ENCODE data around the gene SPART. TPM values are rescaled to one million over a fixed set of nuclear protein-coding genes. Genes with fewer than 3 reads are reported as not detected.
"Not testable (repeated sequence)": the region's sequence is repeated elsewhere in the genome, so short reads cannot be mapped to it uniquely, and the experiment has no call there.

Gene SPART
- total RNA-seq, 2 donors from 2014 or later: 41.9 to 52.8 TPM

DNA sequence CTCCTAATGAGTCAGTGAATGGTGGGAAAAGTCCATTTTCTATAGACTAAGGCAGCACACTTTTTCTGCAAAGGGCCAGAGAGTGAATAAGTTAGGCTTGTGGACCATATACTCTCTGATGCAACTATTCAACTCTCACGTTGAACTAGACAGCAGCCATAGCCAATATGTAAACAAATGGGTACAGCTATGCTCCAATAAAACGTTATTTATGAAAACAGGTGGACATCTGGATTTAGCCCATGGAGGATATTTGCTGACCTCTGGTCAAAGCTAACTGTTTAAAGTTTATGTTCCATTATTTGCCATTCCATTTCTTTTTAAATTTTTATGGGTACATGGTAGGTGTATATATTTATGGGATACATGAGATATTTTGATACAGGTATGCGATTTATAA lies 43.9 kb downstream of the SPART start:
- Histone ChIP-seq H3K27me3 (replicated peaks; ENCODE audit: insufficient read depth) (no peaks in the 10 kb centered on the region), H3K36me3 (no peaks in the 10 kb centered on the region), H3K4me1 (replicated peaks) (peaks cover 4% of the 10 kb centered on the region), H3K9me3 (no peaks in the 10 kb centered on the region), H3K4me3 (no peak overlapping the region), H3K27ac (no peak overlapping the region)
- 29% methylated on average over 3 of the region's 3 CpGs for WGBS
- intact Hi-C loops (cut with DNase I): no loop called here
- DNase-seq (ENCODE audit: low spot score): peak; percentile 15
- TF ChIP-seq POLR2A (IDR thresholded peaks at IDR 0.05) (no peak), POLR2AphosphoS5 (IDR thresholded peaks at IDR 0.05) (peak; percentile 60)

- peak overlapping the region in 1 of 2 donors; percentile 84 for H3K27ac ChIP-seq
- DNase-seq (ENCODE audit: low spot score); H3K27me3 ChIP-seq (replicated peaks; ENCODE audit: insufficient read depth); H3K36me3 ChIP-seq; H3K4me1 ChIP-seq (replicated peaks); H3K9me3 ChIP-seq; H3K4me3 ChIP-seq: not testable (repeated sequence)
- 50% methylated on average over 3 of the region's 3 CpGs for WGBS
- intact Hi-C loops (cut with DNase I): loop anchor here (5.0 kb wide), 1 partner anchor 48 kb away; the partner anchor contains the start of gene SPART
Observed at GRCh38 chr13:36299469-36299868, 46.7 kb downstream of the SPART start.

DNA sequence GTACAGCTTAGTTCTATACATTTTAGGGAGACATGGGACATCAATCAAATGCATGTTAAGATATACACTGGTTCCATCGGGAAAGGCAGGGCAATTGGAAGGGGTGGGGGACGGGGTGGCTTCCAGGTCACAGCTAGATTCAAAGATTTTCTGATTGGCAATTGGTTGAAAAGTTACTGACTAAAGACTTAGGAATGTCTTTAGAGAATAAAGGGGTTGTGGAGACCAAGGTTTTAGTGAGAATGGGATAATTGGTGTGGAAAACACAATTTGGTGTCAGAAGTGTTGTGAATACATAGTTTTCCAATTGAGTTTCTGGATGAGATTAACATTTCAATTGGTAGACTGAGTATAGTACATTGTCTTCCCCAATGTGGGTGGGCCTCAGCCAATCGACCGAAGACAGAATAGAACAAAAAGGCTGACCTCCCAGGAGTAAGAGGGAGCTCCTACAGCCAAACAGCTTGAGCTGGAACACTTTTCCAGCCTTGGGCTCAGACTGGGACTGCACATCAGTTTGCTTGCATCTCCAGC lies 47.6 kb downstream of the SPART start:
- TF ChIP-seq POLR2AphosphoS5 (IDR thresholded peaks at IDR 0.05) (no peak), POLR2A (IDR thresholded peaks at IDR 0.05) (no peak), CTCF (IDR thresholded peaks at IDR 0.05) (no peak)
- intact Hi-C loops (cut with DNase I): loop anchor here (5.0 kb wide), 1 partner anchor 49 kb away; the partner anchor contains the start of gene SPART
- WGBS: 41% methylated on average over 4 of the region's 4 CpGs
- Histone ChIP-seq H3K27ac (peak overlapping the region in 1 of 2 donors; percentile 84), H3K27me3 (replicated peaks; ENCODE audit: insufficient read depth) (no peaks in the 10 kb centered on the region), H3K4me3 (no peak overlapping the region), H3K36me3 (no peaks in the 10 kb centered on the region), H3K9me3 (no peaks in the 10 kb centered on the region), H3K4me1 (replicated peaks) (peaks cover 7% of the 10 kb centered on the region)
- DNase-seq (ENCODE audit: low spot score): no peak

GRCh38 chr13:36297366-36298338 lies 48.5 kb downstream of the SPART start, which contains the start of gene CCDC169:
Gene CCDC169, minus strand, starts transcription at chr13:36297814. Its CDS starts 95 bp downstream, at chr13:36297719.
- peak within 1 kb of the TSS; percentile 46 to 68 for H3K4me3 ChIP-seq
- DNase-seq (ENCODE audit: low spot score): peak; percentile 83
- H3K27me3 ChIP-seq (replicated peaks; ENCODE audit: insufficient read depth): no peaks in the 10 kb centered on the region
- TF ChIP-seq POLR2AphosphoS5 (IDR thresholded peaks at IDR 0.05): peak; percentile 66
- peak in 1 of 4 experiments; percentile 8 for TF ChIP-seq CTCF (IDR thresholded peaks at IDR 0.05)
- TF ChIP-seq POLR2A (IDR thresholded peaks at IDR 0.05): peak; percentile 37
- H3K4me1 ChIP-seq (replicated peaks): peaks cover 11% of the 10 kb centered on the region
- H3K9me3 ChIP-seq: no peaks in the 10 kb centered on the region
- H3K36me3 ChIP-seq: no peaks in the 10 kb centered on the region
- H3K27ac ChIP-seq: peak within 1 kb of the TSS; percentile 77 to 84
- under 1% methylated on average over 53 of the region's 53 CpGs for WGBS
- intact Hi-C loops (cut with DNase I): loop anchor here (5.0 kb wide), 1 partner anchor 50 kb away; the partner anchor contains the start of gene SPART

- Histone ChIP-seq H3K27me3 (replicated peaks; ENCODE audit: insufficient read depth) (no peaks in the 10 kb centered on the region), H3K9me3 (no peaks in the 10 kb centered on the region), H3K4me1 (replicated peaks) (peaks cover 11% of the 10 kb centered on the region), H3K27ac (peak overlapping the region; percentile 57 to 76), H3K36me3 (no peaks in the 10 kb centered on the region), H3K4me3 (no peak overlapping the region)
- WGBS: 49% methylated on average over 3 of the region's 3 CpGs
- intact Hi-C loops (cut with DNase I): no loop called here
- TF ChIP-seq POLR2AphosphoS5 (IDR thresholded peaks at IDR 0.05) (peak; percentile 79), CTCF (IDR thresholded peaks at IDR 0.05) (no peak)
- peak; percentile 65 for DNase-seq (ENCODE audit: low spot score)
Observed at GRCh38 chr13:36294096-36294495, 52.1 kb downstream of the SPART start.
